GM21723 (cell line): Measurements from ENCODE around the gene GMPPB.
"Not testable (repeated sequence)": the region's sequence is repeated elsewhere in the genome, so short reads cannot be mapped to it uniquely, and the experiment has no call there.

Experiments
- ATAC-seq: cut with Tn5 transposase; IDR thresholded peaks from one replicate; pipeline ENCODE4 v1.9.1; 2021; ENCODE audit warnings: mild to moderate bottlenecking, moderate library complexity; ENCODE audit not compliant: unreplicated experiment

Gene GMPPB

GRCh38 chr3:49723628-49724551, at the start of gene GMPPB:
Gene GMPPB, minus strand, starts transcription at chr3:49723951. Its CDS starts 225 bp downstream, at chr3:49723726.
- ATAC-seq, result peak; percentile 77

GRCh38 chr3:49772703-49773102, 49.0 kb upstream of the GMPPB start:
- ATAC-seq, result no peak

- no peak for ATAC-seq
Measured at GRCh38 chr3:49771340-49771938, 47.7 kb upstream of the GMPPB start.

DNA sequence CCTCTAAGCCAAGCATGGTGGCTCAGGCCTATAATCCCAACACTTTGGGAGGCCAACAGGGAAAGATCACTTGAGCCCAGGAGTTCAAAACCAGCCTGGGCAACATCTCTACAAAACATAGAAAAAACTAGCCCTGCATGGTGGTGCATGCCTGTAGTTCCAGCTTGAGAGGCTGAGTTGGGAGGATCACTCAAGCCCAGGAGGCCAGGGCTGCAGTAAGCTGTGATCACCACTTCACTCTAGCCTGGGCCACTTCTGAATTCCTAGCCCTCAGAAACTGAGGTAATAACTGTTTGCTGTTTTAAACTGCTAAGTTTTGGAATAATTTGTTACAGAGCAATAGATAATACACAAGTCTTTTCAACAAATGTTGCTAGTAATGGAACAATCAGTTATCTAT, 46.2 kb upstream of the GMPPB start:
- no peak for ATAC-seq

DNA sequence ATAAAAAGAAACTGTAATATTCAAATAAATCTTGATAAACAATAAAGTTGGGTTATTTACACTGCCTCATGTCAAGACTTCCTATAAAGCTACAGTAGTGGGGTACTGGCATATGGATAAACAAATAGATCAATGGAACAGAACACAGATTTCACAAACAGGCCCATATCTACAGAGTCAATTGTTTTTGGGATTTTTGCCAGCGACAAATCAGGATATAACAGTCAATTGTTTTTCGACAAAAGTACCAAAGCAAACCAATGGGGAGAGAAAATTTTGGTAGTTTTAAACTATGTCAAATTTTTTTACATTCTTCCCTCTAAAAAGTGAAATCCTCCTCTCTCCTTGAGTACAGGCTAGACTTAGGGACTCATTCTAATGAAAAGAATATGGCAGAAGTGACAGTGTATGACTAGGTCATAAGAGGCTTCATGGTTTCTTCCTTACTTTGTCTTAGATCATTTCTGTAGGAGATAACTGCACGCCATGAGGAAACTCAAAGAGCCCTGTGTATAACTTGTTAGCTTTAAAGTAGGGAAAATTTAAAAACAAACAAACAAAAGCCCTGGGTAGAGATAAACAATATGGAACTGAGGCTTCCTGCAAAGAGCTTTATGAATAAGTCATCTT, 45.6 kb upstream of the GMPPB start:
- no peak for ATAC-seq

GRCh38 chr3:49763981-49764380, 40.2 kb upstream of the GMPPB start:
- no peak for ATAC-seq

DNA sequence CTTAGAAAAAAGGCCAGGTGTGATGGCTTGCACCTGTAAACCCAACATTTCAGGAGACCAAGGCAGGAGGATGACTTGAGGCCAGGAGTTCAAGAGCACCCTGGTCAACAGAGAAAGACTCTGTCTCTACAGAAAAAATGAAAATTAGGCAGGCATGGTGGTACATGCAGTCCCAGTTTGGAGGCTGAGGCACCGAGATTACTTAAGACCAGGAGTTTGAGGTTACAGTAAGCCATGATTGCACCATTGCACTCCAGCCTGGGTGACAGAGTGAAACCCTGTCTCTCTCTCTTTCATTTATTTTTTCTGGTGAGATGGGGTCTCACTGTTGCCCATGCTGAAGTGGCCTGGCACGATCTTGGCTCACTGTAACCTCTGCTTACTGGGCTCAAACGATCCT, 37.9 kb upstream of the GMPPB start:
- ATAC-seq, result no peak

DNA sequence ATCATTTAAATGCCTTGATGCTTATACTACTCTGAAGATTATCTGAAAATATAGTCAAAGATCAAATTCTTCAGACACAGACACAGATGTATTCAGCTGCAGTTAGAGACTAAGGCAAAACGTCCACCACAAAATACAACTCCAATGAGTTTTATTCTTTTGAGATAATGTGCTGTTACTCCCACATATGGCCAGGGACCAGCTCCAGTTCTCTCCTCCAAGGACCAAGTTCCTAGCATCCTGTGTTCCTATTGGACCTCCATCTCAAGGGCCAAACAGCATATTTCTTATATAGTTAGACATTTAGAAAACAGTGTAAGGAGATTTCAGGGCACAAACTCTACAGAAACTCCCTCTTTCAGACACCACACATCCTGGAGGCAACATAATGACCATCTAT, 35.5 kb upstream of the GMPPB start:
- ATAC-seq, result no peak

GRCh38 chr3:49757197-49757596, 33.4 kb upstream of the GMPPB start:
- no peak for ATAC-seq

GRCh38 chr3:49756036-49756435, 32.3 kb upstream of the GMPPB start:
- no peak for ATAC-seq

DNA sequence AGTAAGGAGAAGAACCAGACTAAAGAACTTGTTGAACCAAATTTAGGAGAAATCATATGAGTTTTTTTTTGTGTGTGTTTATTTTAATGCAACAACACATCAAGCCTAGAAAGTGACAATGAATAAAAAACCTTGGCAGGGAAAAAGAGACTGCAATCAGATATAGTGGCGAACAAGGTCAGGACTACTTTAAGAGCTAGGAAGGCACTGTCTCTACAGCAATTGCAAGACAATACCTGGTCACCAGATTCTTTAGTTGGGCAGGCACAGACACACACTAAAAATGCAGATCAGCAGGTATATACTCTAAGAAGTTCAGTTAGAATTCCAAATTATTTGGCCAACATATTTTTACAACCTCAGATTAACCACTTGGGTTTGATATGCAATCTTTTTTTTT, 30.8 kb upstream of the GMPPB start:
- ATAC-seq, result no peak

GRCh38 chr3:49751501-49751900, 27.8 kb upstream of the GMPPB start:
- no peak for ATAC-seq

DNA sequence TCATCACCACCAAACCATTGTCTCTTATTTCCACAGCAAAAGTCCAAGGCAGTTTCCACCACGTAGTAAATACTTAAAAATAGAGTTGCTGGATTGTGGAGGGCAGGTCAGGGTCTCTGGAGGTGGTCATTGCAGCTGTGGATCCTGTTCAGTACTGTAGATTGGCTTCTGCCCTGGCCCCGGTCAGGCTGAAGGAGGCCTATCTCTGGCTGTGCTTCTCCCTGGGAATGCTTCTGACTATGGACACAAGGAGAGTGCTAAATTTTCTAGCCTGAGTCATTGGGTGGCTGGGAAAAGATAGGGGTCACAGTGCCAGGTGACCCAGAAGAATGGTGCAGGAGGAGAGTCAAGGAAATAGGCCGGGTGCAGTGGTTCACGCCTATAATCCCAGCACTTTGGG, 26.3 kb upstream of the GMPPB start:
- no peak for ATAC-seq

GRCh38 chr3:49748874-49749273, 25.1 kb upstream of the GMPPB start:
- ATAC-seq, result not testable (repeated sequence)

- ATAC-seq, result no peak
Measured at GRCh38 chr3:49747792-49748480, 24.2 kb upstream of the GMPPB start.

GRCh38 chr3:49745986-49746385, 22.2 kb upstream of the GMPPB start:
- ATAC-seq, result no peak

DNA sequence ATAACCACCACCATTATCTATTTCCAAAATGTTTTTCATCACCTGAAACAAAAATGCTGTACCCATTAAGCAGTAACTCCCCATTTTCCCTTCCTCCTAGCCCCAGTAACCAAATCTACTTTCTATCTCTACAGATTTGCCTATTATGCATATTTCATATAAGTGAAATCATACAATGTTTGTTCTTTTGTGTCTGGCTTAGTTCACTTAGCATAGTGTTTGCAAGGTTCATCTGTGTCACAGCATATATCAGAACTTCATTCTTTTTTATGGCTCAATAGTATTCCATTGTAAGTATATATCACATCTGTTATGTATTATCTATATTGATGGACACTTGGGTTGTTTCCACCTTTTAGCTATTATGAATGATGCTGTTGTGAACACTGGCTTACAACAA, 16.7 kb upstream of the GMPPB start:
- no peak for ATAC-seq

- ATAC-seq, result no peak
Measured at GRCh38 chr3:49738067-49738713, 14.4 kb upstream of the GMPPB start.

DNA sequence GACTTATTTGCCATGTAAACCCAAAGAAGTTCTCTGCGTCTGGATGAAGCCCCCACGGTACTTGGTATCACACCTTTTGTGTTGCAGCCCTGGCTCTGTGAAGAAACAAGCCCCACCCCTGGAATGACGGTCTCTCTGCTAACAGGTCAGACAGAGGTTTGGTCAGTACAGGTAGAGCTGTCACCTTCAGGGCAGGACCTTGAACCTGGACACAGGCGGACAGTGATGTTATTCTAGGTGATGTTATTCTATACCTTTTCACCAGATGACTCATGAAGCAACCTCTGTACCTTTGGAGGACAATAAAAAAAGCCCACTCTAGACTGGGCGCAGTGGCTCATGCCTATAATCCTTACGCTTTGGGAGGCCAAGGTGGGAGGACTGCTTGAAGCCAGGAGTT, 11.0 kb upstream of the GMPPB start:
- ATAC-seq, result no peak

DNA sequence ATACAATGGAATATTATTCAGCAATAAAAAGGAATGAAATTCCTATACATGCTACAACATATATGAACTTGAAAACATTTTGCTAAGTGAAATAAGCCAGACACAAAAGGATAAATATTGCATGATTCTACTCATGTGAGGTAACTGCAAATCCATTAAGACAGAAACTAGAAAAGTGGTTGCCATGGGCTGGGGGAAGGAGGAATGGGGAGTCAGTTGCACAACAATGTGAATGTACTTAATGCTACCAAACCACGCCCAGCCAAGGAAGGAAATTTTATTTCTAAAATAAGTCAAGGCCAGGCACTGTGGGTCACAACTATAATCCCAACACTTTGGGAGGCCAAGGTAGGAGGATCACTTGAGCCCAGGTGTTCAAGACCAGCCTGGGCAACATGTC, 9.8 kb upstream of the GMPPB start:
- no peak for ATAC-seq

- no peak for ATAC-seq
Measured at GRCh38 chr3:49732597-49732996, 8.8 kb upstream of the GMPPB start.
